Heart left ventricle (tissue), 13 donors: ENCODE measurements around the gene HOATZ.

ENCODE experiments used
- CTCF ChIP-seq, 12 donors: fragments of 200-600 bp; sonication (generic) in 4 of 12; IDR thresholded peaks; one replicate each; pipeline versions ENCODE4 v1.5.0 to v1.8.0; 2018 to 2022; ENCODE audit warnings: antibody characterized with exemption in 12 of 12, mild to moderate bottlenecking in 5 of 12
- POLR2A ChIP-seq, 2 donors: fragments of 450-650 bp; IDR thresholded peaks; one replicate each; pipeline ENCODE4 v1.6.1; 2017; ENCODE audit warnings: antibody characterized with exemption in 2 of 2, mild to moderate bottlenecking in 2 of 2, moderate library complexity in 2 of 2
- donor health status: ischemic (EF 13 %, LVEDD 7.1; RV severe dilation, severe dysfunction).
- donor health status: DM: no; HTN: yes; CAD: no.
- donor health status: DM: no; HTN: no; CAD: no.
- donor health status: ischemic (EF 25% LVEDD 6.9; RV normal size, moderate dysfunction).
- donor health status: ischemic (EF 25% LVEDD 5.7; RV mildly dilated, moderate dysfunction).
- donor health status: ischemic (EF 35%, LVEDD 5.7; RV mildly dilated, moderate dysfunction).
- donor health status: nonischemic (EF 11% LVEDD 7.7; RV severe dilation, severe dysfunction).
- donor health status: DM: yes; HTN: yes; CAD: no.
- donor health status: PGD.
- donor health status: ischemic (EF 29% LVEDD 5.4; RV normal size, mild dysfunction).
- donor health status: nonischemic (EF 23%, LVEDD 6.1; RV moderate dilation, normal function).

GRCh38 chr11:111483431-111483830 is 31.1 kb upstream of the HOATZ start:
- no peak for TF ChIP-seq CTCF (IDR thresholded peaks at IDR 0.05)
- TF ChIP-seq POLR2A (IDR thresholded peaks at IDR 0.05), result no peak
